HG03460 (cell line): ENCODE data around the gene SATB2.

Source experiments
- ATAC-seq: cut with Tn5 transposase; IDR thresholded peaks from one replicate; pipeline ENCODE4 v1.9.1; 2021; ENCODE audit not compliant: unreplicated experiment

The SATB2 gene

GRCh38 chr2:199259671-199260070 is 198.1 kb downstream of the SATB2 start:
- no peak for ATAC-seq

GRCh38 chr2:199258291-199258690 is 199.4 kb downstream of the SATB2 start:
- ATAC-seq = no peak

- ATAC-seq = no peak
Observed at GRCh38 chr2:199257261-199258224, 200.2 kb downstream of the SATB2 start.

GRCh38 chr2:199230091-199230490 is 227.6 kb downstream of the SATB2 start:
- no peak for ATAC-seq

- peak; percentile 86 for ATAC-seq
Observed at GRCh38 chr2:199228887-199229819, 228.6 kb downstream of the SATB2 start.

- ATAC-seq = no peak
Observed at GRCh38 chr2:199223791-199224190, 233.9 kb downstream of the SATB2 start.

- ATAC-seq = no peak
Observed at GRCh38 chr2:199220920-199221319, 236.8 kb downstream of the SATB2 start.

- no peak for ATAC-seq
Observed at GRCh38 chr2:199219551-199219950, 238.2 kb downstream of the SATB2 start.
